SU-DHL-6 (cell line): ENCODE results near the gene OR8D2.

ENCODE experiments used
- H2AFZ ChIP-seq: fragments of 200-600 bp; sonication (generic); 2 replicates; pipeline ENCODE4 v1.6.1; 2014; ENCODE audit warnings: low read depth, mild to moderate bottlenecking, moderate library complexity, mixed read lengths, antibody characterized with exemption, low read length; ENCODE audit not compliant: severe bottlenecking
- H3F3A ChIP-seq: fragments of 200-600 bp; shearing (Covaris generic); 2 replicates; pipeline ENCODE4 v1.6.0; 2016; ENCODE audit warnings: antibody characterized with exemption, mild to moderate bottlenecking; ENCODE audit not compliant: insufficient read depth
- H3K27ac ChIP-seq: fragments of 200-600 bp; sonication (generic); 2 replicates; pipeline ENCODE4 v1.5.1; 2016; ENCODE audit warnings: low read depth, mild to moderate bottlenecking, low read length, moderate library complexity, mixed read lengths
- H3K27me3 ChIP-seq: fragments of 200-600 bp; sonication (generic), shearing (Covaris generic); 2 replicates; pipeline ENCODE4 v1.6.0; 2014; ENCODE audit warnings: mild to moderate bottlenecking, low read length
- H3K36me3 ChIP-seq: fragments of 200-600 bp; sonication (generic); 2 replicates; pipeline ENCODE4 v1.6.1; 2014; ENCODE audit warnings: mild to moderate bottlenecking, low read length, mixed read lengths
- H3K4me2 ChIP-seq: fragments of 300-600, 200-600 bp; shearing (Covaris generic), sonication (generic); 2 replicates; pipeline ENCODE4 v1.6.0; 2014; ENCODE audit warnings: low read length, low read depth, mild to moderate bottlenecking; ENCODE audit not compliant: poor library complexity, severe bottlenecking
- H3K4me3 ChIP-seq: fragments of 200-600 bp; sonication (generic); 2 replicates; pipeline ENCODE4 v1.5.1; 2014; ENCODE audit warnings: antibody characterized with exemption, low read length, mild to moderate bottlenecking, mixed read lengths; ENCODE audit not compliant: insufficient read depth, poor library complexity, severe bottlenecking
- H3K79me2 ChIP-seq: fragments of 200-600 bp; sonication (generic); 2 replicates; pipeline ENCODE4 v1.6.1; 2014; ENCODE audit warnings: mild to moderate bottlenecking, low read length, moderate library complexity; ENCODE audit not compliant: insufficient read depth
- H3K9ac ChIP-seq: fragments of 200-600 bp; sonication (generic); 2 replicates; pipeline ENCODE4 v1.7.0; 2014; ENCODE audit warnings: mild to moderate bottlenecking, low read length
- H3K9me2 ChIP-seq: fragments of 200-600 bp; sonication (generic); replicated peaks from 2 replicates; pipeline ENCODE4 v1.6.1; 2014; ENCODE audit warnings: low read length; ENCODE audit not compliant: insufficient read depth
- H3K9me3 ChIP-seq: fragments of 200-600 bp; sonication (generic); 2 replicates; pipeline ENCODE4 v1.6.1; 2014; ENCODE audit warnings: low read length, mixed read lengths; ENCODE audit not compliant: insufficient read depth
- H4K20me1 ChIP-seq: fragments of 200-600 bp; sonication (generic); 2 replicates; pipeline ENCODE4 v1.6.1; 2014; ENCODE audit warnings: low read depth, mild to moderate bottlenecking, antibody characterized with exemption, low read length, moderate library complexity, mixed read lengths
- EZH2phosphoT487 ChIP-seq: fragments of 200-600 bp; sonication (generic), shearing (Covaris generic); conservative IDR thresholded peaks from 2 replicates; pipeline ENCODE4 v1.6.1; 2018; ENCODE audit warnings: mild to moderate bottlenecking, antibody characterized with exemption, low read length, moderate library complexity, mixed read lengths
- TF ChIP-seq, protein P1 (sequence below): fragments of 200-600 bp; sonication (generic); IDR thresholded peaks from one replicate; pipeline ENCODE4 v1.5.1; 2017; ENCODE audit warnings: antibody characterized with exemption, mild to moderate bottlenecking, low read length, moderate library complexity; ENCODE audit not compliant: insufficient read depth, poor library complexity, severe bottlenecking

The OR8D2 gene, protein sequence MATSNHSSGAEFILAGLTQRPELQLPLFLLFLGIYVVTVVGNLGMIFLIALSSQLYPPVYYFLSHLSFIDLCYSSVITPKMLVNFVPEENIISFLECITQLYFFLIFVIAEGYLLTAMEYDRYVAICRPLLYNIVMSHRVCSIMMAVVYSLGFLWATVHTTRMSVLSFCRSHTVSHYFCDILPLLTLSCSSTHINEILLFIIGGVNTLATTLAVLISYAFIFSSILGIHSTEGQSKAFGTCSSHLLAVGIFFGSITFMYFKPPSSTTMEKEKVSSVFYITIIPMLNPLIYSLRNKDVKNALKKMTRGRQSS

DNA sequence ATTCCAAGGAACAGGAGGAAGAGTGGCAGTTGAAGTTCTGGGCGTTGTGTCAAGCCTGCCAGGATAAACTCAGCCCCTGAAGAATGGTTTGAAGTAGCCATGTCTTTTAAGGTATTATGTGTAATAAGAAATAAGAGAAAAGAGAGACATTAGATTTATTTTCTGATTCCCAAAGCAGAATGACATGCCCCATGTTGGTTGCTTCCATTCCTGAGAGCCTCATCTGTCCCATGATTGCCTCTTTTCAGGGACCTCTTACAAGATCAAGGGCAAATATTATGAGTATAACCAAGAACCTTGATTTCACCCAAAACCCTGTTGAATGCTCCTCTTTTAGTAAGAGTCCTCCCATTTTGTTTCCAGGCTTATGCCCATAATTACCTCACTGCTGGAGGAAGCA, at the start of gene OR8D2:
OR8D2 (minus strand) TSS at position 101 of the 400 bp plus-strand sequence; CDS start at position 101, 0 bp downstream.
- Histone ChIP-seq H3K4me2 (no peak within 1 kb of the TSS), H3K9me3 (no peaks in the 10 kb centered on the region), H3K36me3 (no peaks in the 10 kb centered on the region), H4K20me1 (no peaks in the 10 kb centered on the region), H3K9ac (no peak within 1 kb of the TSS), H3K4me3 (no peak within 1 kb of the TSS), H3K27ac (no peak within 1 kb of the TSS), H3K9me2 (no peaks in the 10 kb centered on the region), H3F3A (no peaks in the 10 kb centered on the region), H3K27me3 (no peaks in the 10 kb centered on the region; the same call in 1 of the 2 replicates), H3K79me2 (no peaks in the 10 kb centered on the region), H2AFZ (no peak within 1 kb of the TSS)
- TF ChIP-seq, protein P1, sequence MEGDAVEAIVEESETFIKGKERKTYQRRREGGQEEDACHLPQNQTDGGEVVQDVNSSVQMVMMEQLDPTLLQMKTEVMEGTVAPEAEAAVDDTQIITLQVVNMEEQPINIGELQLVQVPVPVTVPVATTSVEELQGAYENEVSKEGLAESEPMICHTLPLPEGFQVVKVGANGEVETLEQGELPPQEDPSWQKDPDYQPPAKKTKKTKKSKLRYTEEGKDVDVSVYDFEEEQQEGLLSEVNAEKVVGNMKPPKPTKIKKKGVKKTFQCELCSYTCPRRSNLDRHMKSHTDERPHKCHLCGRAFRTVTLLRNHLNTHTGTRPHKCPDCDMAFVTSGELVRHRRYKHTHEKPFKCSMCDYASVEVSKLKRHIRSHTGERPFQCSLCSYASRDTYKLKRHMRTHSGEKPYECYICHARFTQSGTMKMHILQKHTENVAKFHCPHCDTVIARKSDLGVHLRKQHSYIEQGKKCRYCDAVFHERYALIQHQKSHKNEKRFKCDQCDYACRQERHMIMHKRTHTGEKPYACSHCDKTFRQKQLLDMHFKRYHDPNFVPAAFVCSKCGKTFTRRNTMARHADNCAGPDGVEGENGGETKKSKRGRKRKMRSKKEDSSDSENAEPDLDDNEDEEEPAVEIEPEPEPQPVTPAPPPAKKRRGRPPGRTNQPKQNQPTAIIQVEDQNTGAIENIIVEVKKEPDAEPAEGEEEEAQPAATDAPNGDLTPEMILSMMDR, result no peak
- TF ChIP-seq EZH2phosphoT487, result no peak

DNA sequence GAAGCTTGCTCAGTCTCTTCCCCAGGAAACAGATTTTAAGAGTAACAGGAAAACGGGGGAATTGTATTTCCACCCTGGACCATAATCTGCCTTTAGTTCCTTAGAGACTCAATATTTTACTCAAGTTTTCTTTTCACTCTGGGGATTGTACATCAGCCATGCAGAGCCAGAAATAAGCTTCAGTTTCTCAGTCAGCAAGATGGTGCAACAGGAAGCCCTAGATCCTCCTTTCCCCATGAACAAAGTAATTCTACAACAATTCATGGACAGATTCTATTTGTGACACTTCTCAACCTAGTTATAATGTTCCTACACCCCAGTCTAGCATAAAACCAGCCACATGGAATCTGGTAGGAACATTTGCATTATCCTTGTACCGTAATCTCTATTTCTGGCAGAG, 39.6 kb upstream of the OR8D2 start:
- Histone ChIP-seq H3K36me3 (no peaks in the 10 kb centered on the region), H3K4me2 (no peak overlapping the region), H4K20me1 (no peaks in the 10 kb centered on the region), H3K27ac (no peak overlapping the region), H3F3A (no peaks in the 10 kb centered on the region), H3K9me2 (no peaks in the 10 kb centered on the region), H3K79me2 (no peaks in the 10 kb centered on the region), H3K27me3 (no peaks in the 10 kb centered on the region), H3K9ac (no peak overlapping the region), H2AFZ (no peak overlapping the region), H3K9me3 (no peaks in the 10 kb centered on the region), H3K4me3 (no peak overlapping the region)
- no peak for TF ChIP-seq EZH2phosphoT487
- TF ChIP-seq, protein P1, result no peak

GRCh38 chr11:124346311-124346955, 26.4 kb upstream of the OR8D2 start:
- no peak overlapping the region for H3K4me3 ChIP-seq
- H3K9me2 ChIP-seq, result no peaks in the 10 kb centered on the region
- TF ChIP-seq, protein P1, result no peak
- TF ChIP-seq EZH2phosphoT487, result no peak
- no peaks in the 10 kb centered on the region for H4K20me1 ChIP-seq
- no peak overlapping the region for H2AFZ ChIP-seq
- H3K9me3 ChIP-seq, result no peaks in the 10 kb centered on the region
- H3K36me3 ChIP-seq, result no peaks in the 10 kb centered on the region
- H3K27ac ChIP-seq, result no peak overlapping the region
- no peaks in the 10 kb centered on the region for H3K27me3 ChIP-seq
- H3F3A ChIP-seq, result no peaks in the 10 kb centered on the region
- H3K79me2 ChIP-seq, result no peaks in the 10 kb centered on the region
- no peak overlapping the region for H3K4me2 ChIP-seq
- no peak overlapping the region for H3K9ac ChIP-seq
